ENCODE measurements around the gene ADGRE1. TPM values are rescaled to one million over a fixed set of nuclear protein-coding genes. Genes with fewer than 3 reads are reported as not detected.
A peak's percentile ranks its signal among the peaks of the same experiment; 100 is the strongest.

The ADGRE1 gene
- total RNA-seq, 2 donors from 2014 or later = not detected

GRCh38 chr19:6925386-6925785 lies 38.0 kb downstream of the ADGRE1 start:
- H3K4me1 ChIP-seq (ENCODE audit: control insufficient read depth, insufficient read depth, low read length) = no peaks in the 10 kb centered on the region
- H3K27ac Mint-ChIP-seq = no peak overlapping the region
- 82 to 83% methylated on average over 1 to 7 of the region's 7 CpGs for WGBS, 2 experiments (ENCODE audit: insufficient coverage in 1 of 2, insufficient read length in 1 of 2)
- no peaks in the 10 kb centered on the region for H3K27me3 ChIP-seq (ENCODE audit: control insufficient read depth, insufficient read depth, low read length, poor library complexity, severe bottlenecking)
- no peak overlapping the region for H3K4me3 ChIP-seq (ENCODE audit: low read length)
- TF ChIP-seq, protein P1, sequence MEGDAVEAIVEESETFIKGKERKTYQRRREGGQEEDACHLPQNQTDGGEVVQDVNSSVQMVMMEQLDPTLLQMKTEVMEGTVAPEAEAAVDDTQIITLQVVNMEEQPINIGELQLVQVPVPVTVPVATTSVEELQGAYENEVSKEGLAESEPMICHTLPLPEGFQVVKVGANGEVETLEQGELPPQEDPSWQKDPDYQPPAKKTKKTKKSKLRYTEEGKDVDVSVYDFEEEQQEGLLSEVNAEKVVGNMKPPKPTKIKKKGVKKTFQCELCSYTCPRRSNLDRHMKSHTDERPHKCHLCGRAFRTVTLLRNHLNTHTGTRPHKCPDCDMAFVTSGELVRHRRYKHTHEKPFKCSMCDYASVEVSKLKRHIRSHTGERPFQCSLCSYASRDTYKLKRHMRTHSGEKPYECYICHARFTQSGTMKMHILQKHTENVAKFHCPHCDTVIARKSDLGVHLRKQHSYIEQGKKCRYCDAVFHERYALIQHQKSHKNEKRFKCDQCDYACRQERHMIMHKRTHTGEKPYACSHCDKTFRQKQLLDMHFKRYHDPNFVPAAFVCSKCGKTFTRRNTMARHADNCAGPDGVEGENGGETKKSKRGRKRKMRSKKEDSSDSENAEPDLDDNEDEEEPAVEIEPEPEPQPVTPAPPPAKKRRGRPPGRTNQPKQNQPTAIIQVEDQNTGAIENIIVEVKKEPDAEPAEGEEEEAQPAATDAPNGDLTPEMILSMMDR (conservative IDR thresholded peaks at IDR 0.05) = no peak
- no peak for DNase-seq
- H3K27me3 Mint-ChIP-seq (ENCODE audit: insufficient read depth) = no peaks in the 10 kb centered on the region
- H3K9ac ChIP-seq (ENCODE audit: extremely low read depth, low read length, poor library complexity, severe bottlenecking) = no peak overlapping the region
- H3K9me3 Mint-ChIP-seq = peaks cover 92% of the 10 kb centered on the region
- H3K36me3 Mint-ChIP-seq (ENCODE audit: low read depth) = peaks cover 8% of the 10 kb centered on the region
- H3K9me3 ChIP-seq (ENCODE audit: control insufficient read depth, low read length) = peaks cover 58% of the 10 kb centered on the region
- no peak overlapping the region for H3K4me3 Mint-ChIP-seq
- no peak overlapping the region for H3K27ac ChIP-seq (ENCODE audit: low read depth, low read length)
- H3K36me3 ChIP-seq (ENCODE audit: control insufficient read depth, insufficient read depth, low read length) = no peaks in the 10 kb centered on the region
- no peaks in the 10 kb centered on the region for H3K4me1 Mint-ChIP-seq

DNA sequence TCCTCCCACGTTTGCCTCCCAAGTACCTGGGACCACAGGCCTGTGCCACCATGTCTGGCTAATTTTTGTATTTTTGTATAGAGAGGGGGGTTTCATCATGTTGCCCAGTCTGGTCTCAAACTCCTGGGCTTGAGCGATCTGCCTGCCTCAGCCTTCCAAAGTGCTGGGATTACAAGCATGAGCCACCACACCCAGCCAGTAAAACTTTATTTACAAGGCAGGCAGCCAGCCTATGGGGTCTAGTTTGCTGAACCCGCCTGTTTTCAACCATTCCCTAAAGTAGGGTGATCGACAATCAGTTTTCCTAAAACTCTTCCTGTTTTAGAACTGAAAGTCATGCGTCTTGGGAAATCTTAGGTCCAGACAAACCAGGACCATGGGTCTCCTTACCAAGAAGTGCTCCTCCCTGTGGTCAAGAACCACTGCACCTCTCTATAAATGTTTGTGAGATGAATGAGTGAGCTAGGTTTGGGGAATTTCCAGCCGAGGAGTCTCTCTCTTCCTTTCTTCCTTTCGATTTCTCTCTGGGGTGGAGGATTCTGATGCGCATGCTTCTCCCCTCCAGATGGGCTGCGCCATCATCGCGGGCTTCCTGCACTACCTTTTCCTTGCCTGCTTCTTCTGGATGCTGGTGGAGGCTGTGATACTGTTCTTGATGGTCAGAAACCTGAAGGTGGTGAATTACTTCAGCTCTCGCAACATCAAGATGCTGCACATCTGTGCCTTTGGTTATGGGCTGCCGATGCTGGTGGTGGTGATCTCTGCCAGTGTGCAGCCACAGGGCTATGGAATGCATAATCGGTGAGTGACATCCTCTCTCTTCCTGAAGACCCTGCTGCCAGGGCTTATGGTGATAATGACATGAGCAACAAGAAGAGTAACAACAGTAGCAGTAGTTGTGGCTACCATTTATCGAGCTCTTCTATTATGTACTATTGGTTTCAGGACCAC lies 38.7 kb downstream of the ADGRE1 start:
- H3K27me3 ChIP-seq (ENCODE audit: control insufficient read depth, insufficient read depth, low read length, poor library complexity, severe bottlenecking) = no peaks in the 10 kb centered on the region
- peaks cover 93% of the 10 kb centered on the region for H3K9me3 Mint-ChIP-seq
- H3K4me1 ChIP-seq (ENCODE audit: control insufficient read depth, insufficient read depth, low read length) = no peaks in the 10 kb centered on the region
- H3K27me3 Mint-ChIP-seq (ENCODE audit: insufficient read depth) = no peaks in the 10 kb centered on the region
- peaks cover 55% of the 10 kb centered on the region for H3K9me3 ChIP-seq (ENCODE audit: control insufficient read depth, low read length)
- no peak overlapping the region for H3K4me3 ChIP-seq (ENCODE audit: low read length)
- H3K27ac ChIP-seq (ENCODE audit: low read depth, low read length) = no peak overlapping the region
- H3K36me3 ChIP-seq (ENCODE audit: control insufficient read depth, insufficient read depth, low read length) = no peaks in the 10 kb centered on the region
- H3K36me3 Mint-ChIP-seq (ENCODE audit: low read depth) = peaks cover 6% of the 10 kb centered on the region
- TF ChIP-seq, protein P1 (conservative IDR thresholded peaks at IDR 0.05) = no peak
- 81% methylated on average over 9 to 15 of the region's 15 CpGs for WGBS, 2 experiments (ENCODE audit: insufficient coverage in 1 of 2, insufficient read length in 1 of 2)
- no peak overlapping the region for H3K9ac ChIP-seq (ENCODE audit: extremely low read depth, low read length, poor library complexity, severe bottlenecking)
- peak; percentile 38 for DNase-seq
- no peak overlapping the region for H3K4me3 Mint-ChIP-seq
- H3K27ac Mint-ChIP-seq = no peak overlapping the region
- H3K4me1 Mint-ChIP-seq = no peaks in the 10 kb centered on the region

DNA sequence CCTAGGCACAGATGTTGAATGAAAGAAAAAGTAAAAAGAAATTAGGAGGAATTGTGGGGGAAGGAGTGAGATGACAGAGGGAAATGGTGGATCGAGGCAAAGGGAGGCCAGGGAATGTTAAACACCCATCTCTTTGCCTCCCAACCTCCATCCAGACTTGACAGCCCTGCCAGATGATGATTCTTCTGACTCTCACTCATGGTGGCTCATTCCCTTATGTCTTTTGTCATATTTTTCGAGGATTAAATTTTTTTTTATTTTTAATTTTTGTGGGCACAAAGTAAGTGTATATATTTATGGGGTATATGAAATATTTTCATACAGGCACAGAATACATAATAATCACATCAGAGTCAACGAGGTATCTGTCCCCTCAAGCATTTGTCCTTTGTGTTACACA lies 42.8 kb downstream of the ADGRE1 start:
- Mint-ChIP-seq H3K4me3 (no peak overlapping the region), H3K27me3 (ENCODE audit: insufficient read depth) (no peaks in the 10 kb centered on the region), H3K9me3 (peaks cover 88% of the 10 kb centered on the region), H3K4me1 (no peaks in the 10 kb centered on the region), H3K27ac (no peak overlapping the region), H3K36me3 (ENCODE audit: low read depth) (peaks cover 2% of the 10 kb centered on the region)
- no peak for DNase-seq
- H3K4me1 ChIP-seq (ENCODE audit: control insufficient read depth, insufficient read depth, low read length) = no peaks in the 10 kb centered on the region
- no peak overlapping the region for H3K4me3 ChIP-seq (ENCODE audit: low read length)
- peaks cover 51% of the 10 kb centered on the region for H3K9me3 ChIP-seq (ENCODE audit: control insufficient read depth, low read length)
- H3K27ac ChIP-seq (ENCODE audit: low read depth, low read length) = no peak overlapping the region
- TF ChIP-seq, protein P1 (conservative IDR thresholded peaks at IDR 0.05) = no peak
- WGBS, 2 experiments (ENCODE audit: insufficient coverage in 1 of 2, insufficient read length in 1 of 2) = 44 to 60% methylated on average over 1 to 2 of the region's 3 CpGs
- H3K27me3 ChIP-seq (ENCODE audit: control insufficient read depth, insufficient read depth, low read length, poor library complexity, severe bottlenecking) = no peaks in the 10 kb centered on the region
- no peak overlapping the region for H3K9ac ChIP-seq (ENCODE audit: extremely low read depth, low read length, poor library complexity, severe bottlenecking)
- no peaks in the 10 kb centered on the region for H3K36me3 ChIP-seq (ENCODE audit: control insufficient read depth, insufficient read depth, low read length)
